CD8-positive, alpha-beta memory T cell (primary cell): ENCODE results near the gene GLT1D1. TPM values are rescaled to one million over a fixed set of nuclear protein-coding genes. Genes with fewer than 3 reads are reported as not detected.

Source experiments
- CTCF ChIA-PET: fragments of 350-600 bp; sonication (Branson Sonifier 250); formaldehyde crosslinking; loops from one replicate; lab custom pipeline; 2021; ENCODE audit warnings: antibody characterized with exemption; lab: Charles Lee
- POLR2A ChIA-PET: fragments of 350-600 bp; sonication (Branson Sonifier 250); formaldehyde crosslinking; loops from one replicate; lab custom pipeline; 2021; ENCODE audit warnings: antibody characterized with exemption; lab: Charles Lee
- DNase-seq, 5 donors: peaks; one replicate each; pipeline versions ENCODE4 v3.0.0 to v3.0.0-alpha.2; 2020 to 2022; ENCODE audit warnings: mixed read lengths in 1 of 5
- H3K27ac ChIP-seq: one replicate; pipeline ENCODE4 v1.7.0; 2013; ENCODE audit warnings: low read depth, mild to moderate bottlenecking, low read length, moderate library complexity
- H3K27me3 ChIP-seq: 2 replicates; pipeline ENCODE4 v1.7.0; 2013; ENCODE audit warnings: low read length, mild to moderate bottlenecking; ENCODE audit not compliant: insufficient read depth, poor library complexity, severe bottlenecking
- H3K36me3 ChIP-seq: 2 replicates; pipeline ENCODE4 v1.7.0; 2013; ENCODE audit warnings: mild to moderate bottlenecking, low read length, moderate library complexity; ENCODE audit not compliant: insufficient read depth
- H3K4me1 ChIP-seq: 2 replicates; pipeline ENCODE4 v1.7.0; 2013; ENCODE audit warnings: mild to moderate bottlenecking, low read length, moderate library complexity; ENCODE audit not compliant: insufficient read depth
- H3K4me3 ChIP-seq: 2 replicates; pipeline ENCODE4 v1.7.0; 2013; ENCODE audit warnings: mild to moderate bottlenecking, low read length
- H3K9me3 ChIP-seq: 2 replicates; pipeline ENCODE4 v1.7.0; 2013; ENCODE audit warnings: mild to moderate bottlenecking, low read length
- H3K27ac Mint-ChIP-seq, 8 donors: one replicate each; pipeline ENCODE4 v1.8.0; 2020 to 2021; ENCODE audit warnings: mixed read lengths in 8 of 8, mild to moderate bottlenecking in 6 of 8, inconsistent platforms in 3 of 8, moderate library complexity in 3 of 8
- H3K27me3 Mint-ChIP-seq, 2 donors: one replicate each; pipeline ENCODE4 v1.8.0; 2020 to 2021; ENCODE audit warnings: mixed read lengths in 2 of 2, mild to moderate bottlenecking in 1 of 2, moderate library complexity in 1 of 2
- H3K36me3 Mint-ChIP-seq, 3 donors: one replicate each; pipeline ENCODE4 v1.8.0; 2020 to 2021; ENCODE audit warnings: mixed read lengths in 3 of 3, inconsistent platforms in 1 of 3, mild to moderate bottlenecking in 1 of 3
- H3K4me1 Mint-ChIP-seq, 3 donors: one replicate each; pipeline ENCODE4 v1.8.0; 2020 to 2021; ENCODE audit warnings: mixed read lengths in 3 of 3, inconsistent platforms in 1 of 3, mild to moderate bottlenecking in 1 of 3
- H3K4me3 Mint-ChIP-seq, 7 donors: one replicate each; pipeline ENCODE4 v1.8.0; 2020 to 2021; ENCODE audit warnings: mixed read lengths in 7 of 7, mild to moderate bottlenecking in 6 of 7, moderate library complexity in 4 of 7, inconsistent platforms in 2 of 7
- H3K9me3 Mint-ChIP-seq, 5 donors: one replicate each; pipeline ENCODE4 v1.8.0; 2020 to 2022; ENCODE audit warnings: mixed read lengths in 5 of 5, mild to moderate bottlenecking in 3 of 5, moderate library complexity in 2 of 5, inconsistent platforms in 1 of 5
- polyA plus RNA-seq: library from polyadenylated mRNA; unstranded; fragments of 300-500 nt; fragmentation: Illumina TruSeq; gene quantifications from one replicate; pipeline ENCODE4 v1.2.3, GENCODE V29; 2021
- total RNA-seq, 2 experiments: library from RNA; stranded (reverse); gene quantifications; one replicate each; pipeline ENCODE4 v1.2.3, GENCODE V29; 2021

The GLT1D1 gene
- total and polyA plus RNA-seq, 3 experiments from 2014 or later: 0.22 to 0.24 (median 0.24) TPM

DNA sequence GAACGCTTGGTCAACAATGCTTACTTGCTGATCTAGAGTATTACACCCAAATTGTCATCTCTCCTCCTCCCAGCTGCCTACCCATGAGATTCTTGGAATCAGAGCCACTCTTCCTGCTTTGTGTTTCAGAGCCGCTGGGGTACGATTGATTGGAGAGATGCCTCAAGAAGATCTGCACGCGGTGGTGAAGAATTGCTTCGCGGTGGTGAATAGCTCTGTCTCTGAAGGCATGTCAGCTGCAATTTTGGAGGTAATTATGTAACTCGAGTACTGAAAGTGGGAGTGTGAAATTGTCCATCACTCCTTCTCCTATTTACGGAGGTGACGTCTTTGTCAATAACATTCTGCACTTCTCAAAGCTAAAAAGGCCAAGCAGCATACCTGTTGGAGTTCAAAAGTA is 93.9 kb downstream of the GLT1D1 start:
- DNase-seq: no peak
- no peaks in the 10 kb centered on the region for H3K4me1 Mint-ChIP-seq
- no peaks in the 10 kb centered on the region for H3K27me3 ChIP-seq
- no peaks in the 10 kb centered on the region for H3K9me3 Mint-ChIP-seq
- ChIA-PET CTCF (no interaction called here), POLR2A (no interaction called here)
- no peaks in the 10 kb centered on the region for H3K9me3 ChIP-seq
- H3K27ac ChIP-seq: no peak overlapping the region
- no peaks in the 10 kb centered on the region for H3K4me1 ChIP-seq
- H3K4me3 ChIP-seq: no peak overlapping the region
- H3K36me3 Mint-ChIP-seq: no peaks in the 10 kb centered on the region
- no peaks in the 10 kb centered on the region for H3K36me3 ChIP-seq
- peaks cover 5 to 16% of the 10 kb centered on the region in 2 donors for H3K27me3 Mint-ChIP-seq
- H3K4me3 Mint-ChIP-seq: no peak overlapping the region
- no peak overlapping the region for H3K27ac Mint-ChIP-seq

DNA sequence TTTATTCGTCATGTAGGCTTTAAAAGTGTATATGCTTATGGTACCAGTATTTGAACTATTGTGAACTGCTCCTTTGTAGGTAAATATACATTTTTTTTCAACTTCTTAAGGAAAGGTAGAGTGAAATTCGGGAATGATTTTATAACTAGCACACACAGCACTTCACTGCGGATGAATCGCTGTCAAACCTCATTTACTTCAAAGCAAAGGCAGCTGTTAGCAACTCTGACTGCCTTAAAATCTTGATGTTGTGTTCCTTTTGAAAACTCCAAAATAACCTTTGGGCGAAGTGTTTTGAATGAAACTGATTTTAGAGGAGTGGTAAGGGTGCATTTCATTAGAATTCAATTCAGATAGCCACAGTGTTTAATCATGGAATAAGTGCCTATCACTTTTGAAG is 95.8 kb downstream of the GLT1D1 start:
- CTCF ChIA-PET: no interaction called here
- no peak for DNase-seq
- peaks cover 0 to 1% (median 0%) of the 10 kb centered on the region in 5 donors for H3K9me3 Mint-ChIP-seq
- Histone ChIP-seq H3K27me3 (no peaks in the 10 kb centered on the region), H3K27ac (no peak overlapping the region), H3K9me3 (no peaks in the 10 kb centered on the region), H3K4me3 (no peak overlapping the region), H3K36me3 (no peaks in the 10 kb centered on the region), H3K4me1 (no peaks in the 10 kb centered on the region)
- H3K27me3 Mint-ChIP-seq: peaks cover 5 to 10% of the 10 kb centered on the region in 2 donors
- H3K4me3 Mint-ChIP-seq: no peak overlapping the region
- no peak overlapping the region for H3K27ac Mint-ChIP-seq
- no peaks in the 10 kb centered on the region for H3K4me1 Mint-ChIP-seq
- no peaks in the 10 kb centered on the region for H3K36me3 Mint-ChIP-seq
- POLR2A ChIA-PET: no interaction called here

DNA sequence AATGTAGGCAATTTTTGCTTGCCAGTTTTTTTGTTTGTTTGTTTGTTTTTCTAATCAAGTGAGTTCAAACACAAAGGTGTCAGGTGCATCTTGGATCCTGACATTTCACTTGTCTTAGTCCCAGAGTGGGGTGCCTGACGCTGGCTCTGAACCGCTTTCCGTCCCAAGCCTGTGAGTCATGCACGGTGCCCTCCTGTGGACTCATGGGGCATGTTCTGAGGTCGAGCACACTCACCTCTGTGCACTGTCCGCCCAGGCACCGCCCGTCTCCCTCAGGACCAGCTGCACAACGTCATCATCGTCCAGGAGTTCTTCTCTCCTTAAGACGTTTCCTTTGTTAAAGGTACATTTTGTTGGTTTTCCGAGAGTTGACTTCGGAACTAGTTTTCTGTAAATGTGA is 98.2 kb downstream of the GLT1D1 start:
- H3K27ac ChIP-seq: no peak overlapping the region
- no peaks in the 10 kb centered on the region for H3K36me3 Mint-ChIP-seq
- H3K4me3 ChIP-seq: no peak overlapping the region
- no peak overlapping the region for H3K27ac Mint-ChIP-seq
- ChIA-PET POLR2A (no interaction called here), CTCF (no interaction called here)
- no peaks in the 10 kb centered on the region for H3K4me1 ChIP-seq
- no peaks in the 10 kb centered on the region for H3K36me3 ChIP-seq
- H3K9me3 ChIP-seq: no peaks in the 10 kb centered on the region
- H3K27me3 Mint-ChIP-seq: peaks cover 8 to 20% of the 10 kb centered on the region in 2 donors
- no peak for DNase-seq
- peaks cover 0 to 1% (median 0%) of the 10 kb centered on the region in 5 donors for H3K9me3 Mint-ChIP-seq
- no peaks in the 10 kb centered on the region for H3K27me3 ChIP-seq
- H3K4me3 Mint-ChIP-seq: no peak overlapping the region
- no peaks in the 10 kb centered on the region for H3K4me1 Mint-ChIP-seq

DNA sequence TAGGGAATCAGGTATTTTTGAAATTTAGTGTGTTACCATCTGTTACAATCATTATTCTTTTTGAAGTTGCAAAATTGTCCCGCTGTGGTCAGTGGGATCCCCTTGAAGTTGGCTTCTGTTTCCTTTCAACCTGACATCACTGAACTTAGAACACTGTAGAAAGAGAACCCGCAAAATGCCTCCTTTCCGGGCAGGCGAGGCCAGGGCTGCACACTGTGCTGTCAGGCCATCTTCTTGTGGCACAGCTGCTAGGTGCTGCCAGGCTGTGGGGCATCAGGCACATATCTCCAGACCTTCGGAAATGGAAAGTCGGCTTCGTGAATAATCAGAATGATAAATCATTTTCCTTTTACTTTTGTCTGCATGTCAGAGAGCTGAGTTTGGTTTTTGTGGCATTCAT is 103.5 kb downstream of the GLT1D1 start:
- Mint-ChIP-seq H3K4me3 (no peak overlapping the region), H3K27ac (peak overlapping the region in 1 of 8 donors; percentile 44), H3K9me3 (peaks cover 0 to 3% (median 0%) of the 10 kb centered on the region in 5 donors), H3K27me3 (peaks cover 25 to 44% of the 10 kb centered on the region in 2 donors), H3K4me1 (peaks cover 0 to 5% (median 0%) of the 10 kb centered on the region in 3 donors), H3K36me3 (no peaks in the 10 kb centered on the region)
- H3K4me3 ChIP-seq: no peak overlapping the region
- no peaks in the 10 kb centered on the region for H3K36me3 ChIP-seq
- ChIA-PET CTCF (interaction anchor here (1.1 kb wide), 1 partner anchor 10 kb away, joined by 3 read pairs; no protein-coding TSS in a partner anchor), POLR2A (no interaction called here)
- no peak overlapping the region for H3K27ac ChIP-seq
- no peaks in the 10 kb centered on the region for H3K9me3 ChIP-seq
- H3K4me1 ChIP-seq: no peaks in the 10 kb centered on the region
- DNase-seq: no peak
- H3K27me3 ChIP-seq: no peaks in the 10 kb centered on the region

DNA sequence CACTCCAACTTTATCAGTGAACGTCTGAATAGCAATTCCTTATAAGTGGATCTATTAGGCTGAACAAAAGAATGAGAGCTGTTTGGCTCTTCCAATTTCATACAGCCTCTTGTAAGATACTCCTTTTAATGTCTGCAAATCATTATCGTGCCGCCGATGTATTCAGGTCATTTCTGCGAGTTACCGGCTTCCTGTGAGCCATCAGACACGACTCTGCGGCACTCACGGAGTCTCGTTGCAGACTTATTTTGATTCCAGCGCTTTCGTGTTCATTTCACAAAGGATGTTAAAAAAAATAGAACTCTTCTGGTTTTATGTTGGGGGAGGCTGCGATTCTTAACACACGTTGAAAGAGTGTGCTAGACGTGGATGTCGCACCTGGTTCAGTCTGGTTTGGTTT is 106.6 kb downstream of the GLT1D1 start:
- Histone ChIP-seq H3K27ac (no peak overlapping the region), H3K4me3 (no peak overlapping the region), H3K27me3 (no peaks in the 10 kb centered on the region), H3K36me3 (no peaks in the 10 kb centered on the region), H3K9me3 (no peaks in the 10 kb centered on the region), H3K4me1 (no peaks in the 10 kb centered on the region)
- CTCF ChIA-PET: no interaction called here
- Mint-ChIP-seq H3K4me1 (peaks cover 0 to 5% (median 0%) of the 10 kb centered on the region in 3 donors), H3K36me3 (no peaks in the 10 kb centered on the region), H3K4me3 (peak overlapping the region in 3 of 7 donors; percentile 23 to 63 (median 39)), H3K9me3 (peaks cover 0 to 9% (median 0%) of the 10 kb centered on the region in 5 donors), H3K27ac (peak overlapping the region in 1 of 8 donors; percentile 50), H3K27me3 (peaks cover 26 to 48% of the 10 kb centered on the region in 2 donors)
- no peak for DNase-seq
- POLR2A ChIA-PET: no interaction called here

DNA sequence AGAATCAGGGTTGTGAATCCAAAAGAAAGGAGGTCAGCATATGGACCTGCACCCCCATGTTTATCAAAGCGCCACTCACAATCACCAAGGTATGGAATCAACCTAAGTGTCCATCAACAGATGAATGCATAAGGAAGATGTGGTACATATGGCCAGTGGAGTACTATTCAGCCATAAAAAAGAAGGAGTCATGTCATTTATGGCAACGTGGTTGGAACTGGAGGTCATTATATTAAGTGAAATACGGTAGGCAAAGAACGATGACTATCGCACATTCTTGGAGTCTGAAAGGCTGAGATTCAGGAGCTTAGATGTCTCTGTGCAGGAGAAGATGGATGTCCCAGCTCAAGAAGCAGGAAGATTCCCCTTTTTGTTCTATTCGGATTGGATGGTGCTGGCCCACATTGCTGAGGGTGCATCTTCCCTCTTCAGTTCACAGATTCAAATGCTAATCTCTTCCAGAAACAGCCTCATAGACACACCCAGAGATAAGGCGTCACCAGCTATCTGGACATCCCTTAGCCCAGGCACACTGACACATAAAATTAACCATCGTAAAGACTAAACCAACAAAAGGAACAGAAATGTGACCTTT is 108.1 kb downstream of the GLT1D1 start:
- H3K27me3 ChIP-seq: no peaks in the 10 kb centered on the region
- no peaks in the 10 kb centered on the region for H3K4me1 ChIP-seq
- no peak overlapping the region for H3K27ac ChIP-seq
- H3K36me3 Mint-ChIP-seq: no peaks in the 10 kb centered on the region
- POLR2A ChIA-PET: no interaction called here
- DNase-seq: no peak
- CTCF ChIA-PET: no interaction called here
- peaks cover 0 to 5% (median 0%) of the 10 kb centered on the region in 3 donors for H3K4me1 Mint-ChIP-seq
- no peaks in the 10 kb centered on the region for H3K36me3 ChIP-seq
- H3K4me3 ChIP-seq: no peak overlapping the region
- H3K4me3 Mint-ChIP-seq: no peak overlapping the region
- H3K9me3 ChIP-seq: no peaks in the 10 kb centered on the region
- H3K27me3 Mint-ChIP-seq: peaks cover 22 to 40% of the 10 kb centered on the region in 2 donors
- H3K27ac Mint-ChIP-seq: no peak overlapping the region
- H3K9me3 Mint-ChIP-seq: peaks cover 0 to 9% (median 0%) of the 10 kb centered on the region in 5 donors

DNA sequence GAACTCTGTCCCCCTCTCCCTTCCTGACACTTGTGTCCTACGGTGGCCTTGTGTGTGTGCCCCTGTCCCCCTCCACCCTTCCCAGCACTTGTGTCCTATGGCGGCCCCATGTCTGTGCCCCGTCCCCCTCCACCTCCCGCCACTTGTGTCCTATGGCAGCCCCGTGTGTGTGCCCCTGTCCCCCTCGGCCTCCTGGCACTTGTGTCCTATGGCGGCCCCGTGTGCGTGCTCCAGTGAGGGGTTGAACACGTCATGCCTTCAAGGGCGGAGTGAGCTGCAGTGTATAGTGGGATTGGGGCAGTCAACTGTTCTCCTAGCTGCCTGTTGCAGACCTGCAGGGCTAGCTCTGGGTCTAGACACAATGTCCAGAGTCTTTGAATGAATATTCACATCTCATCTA is 108.7 kb downstream of the GLT1D1 start:
- Mint-ChIP-seq H3K4me3 (no peak overlapping the region), H3K36me3 (no peaks in the 10 kb centered on the region), H3K27me3 (peaks cover 17 to 35% of the 10 kb centered on the region in 2 donors), H3K4me1 (peaks cover 0 to 5% (median 0%) of the 10 kb centered on the region in 3 donors), H3K9me3 (peaks cover 0 to 9% (median 0%) of the 10 kb centered on the region in 5 donors), H3K27ac (no peak overlapping the region)
- no peak for DNase-seq
- Histone ChIP-seq H3K4me1 (no peaks in the 10 kb centered on the region), H3K27ac (no peak overlapping the region), H3K9me3 (no peaks in the 10 kb centered on the region), H3K36me3 (no peaks in the 10 kb centered on the region), H3K4me3 (no peak overlapping the region), H3K27me3 (no peaks in the 10 kb centered on the region)
- ChIA-PET POLR2A (no interaction called here), CTCF (no interaction called here)

DNA sequence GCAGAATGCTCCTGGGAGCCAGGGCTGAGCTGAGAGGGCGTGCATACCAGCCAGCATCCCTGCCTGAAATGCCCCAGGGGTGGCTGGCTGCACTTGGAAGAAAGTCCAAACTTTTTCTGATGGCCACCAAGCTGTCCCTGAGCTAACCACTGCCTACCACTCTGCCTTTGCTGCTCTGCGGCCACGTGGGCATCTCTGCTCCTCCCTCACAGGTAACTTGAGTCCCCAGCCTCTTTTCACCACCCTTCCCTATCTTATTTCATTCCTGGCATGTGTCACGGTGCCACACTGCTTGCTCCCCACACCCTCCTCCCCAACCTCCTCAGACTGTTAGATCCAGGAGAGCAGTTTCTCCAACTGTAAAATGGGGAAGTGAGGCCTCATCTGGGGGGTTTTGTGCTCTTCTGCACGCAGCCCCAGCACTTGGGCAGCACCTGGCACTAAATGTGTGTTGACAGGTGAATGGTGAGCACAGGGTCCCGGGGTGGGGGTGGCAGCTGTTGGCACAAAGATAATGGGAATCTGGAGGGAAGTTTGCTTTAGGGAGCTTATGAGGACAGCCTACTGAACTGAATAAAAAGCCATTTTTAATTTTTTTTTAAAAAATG is 113.0 kb downstream of the GLT1D1 start:
- H3K9me3 Mint-ChIP-seq: peaks cover 0 to 7% (median 0%) of the 10 kb centered on the region in 5 donors
- peak overlapping the region in 1 of 8 donors; percentile 51 for H3K27ac Mint-ChIP-seq
- Histone ChIP-seq H3K9me3 (no peaks in the 10 kb centered on the region), H3K27me3 (no peaks in the 10 kb centered on the region), H3K27ac (no peak overlapping the region), H3K4me1 (no peaks in the 10 kb centered on the region), H3K36me3 (no peaks in the 10 kb centered on the region), H3K4me3 (no peak overlapping the region)
- ChIA-PET POLR2A (no interaction called here), CTCF (interaction anchor here (1.0 kb wide), 1 partner anchor 9 kb away, joined by 3 read pairs; no protein-coding TSS in a partner anchor)
- DNase-seq: no peak
- peaks cover 9 to 14% of the 10 kb centered on the region in 2 donors for H3K27me3 Mint-ChIP-seq
- no peak overlapping the region for H3K4me3 Mint-ChIP-seq
- H3K36me3 Mint-ChIP-seq: no peaks in the 10 kb centered on the region
- H3K4me1 Mint-ChIP-seq: peaks cover 0 to 7% (median 0%) of the 10 kb centered on the region in 3 donors
